K562 (cell line): ENCODE results near the gene ZNF428.

Source experiments
- CBX8 ChIP-seq: fragments of 200-600 bp; sonication (generic); IDR thresholded peaks from 2 replicates; pipeline ENCODE4 v1.6.1; 2012; ENCODE audit warnings: borderline replicate concordance, mixed run types, low read depth, mild to moderate bottlenecking, moderate library complexity, mixed read lengths, low read length, control low read depth, inconsistent platforms; ENCODE audit not compliant: poor library complexity, severe bottlenecking; ENCODE audit errors: extremely low read depth
- CTCF ChIP-seq, 3 experiments: IDR thresholded peaks in 2 of 3; conservative IDR thresholded peaks in 1 of 3; 2 replicates each; pipeline ENCODE4 v1.5.1; 2011 to 2012; ENCODE audit warnings: low read length in 3 of 3, mild to moderate bottlenecking in 3 of 3, control low read depth in 2 of 3, improper control_type of control experiment in 1 of 3, inconsistent platforms in 1 of 3, low read depth in 1 of 3, mixed read lengths in 1 of 3, moderate library complexity in 1 of 3; ENCODE audit not compliant: insufficient read depth in 2 of 3
- PATZ1 ChIP-seq: fragments of 250-450 bp; sonication (Bioruptor Pico); IDR thresholded peaks from 2 replicates; pipeline ENCODE4 v1.5.0; 2020; ENCODE audit warnings: mild to moderate bottlenecking, borderline replicate concordance
- RAD21 ChIP-seq, 2 experiments: fragments of 250-450 bp in 1 of 2; fragments of 450-650 bp in 1 of 2; sonication (Bioruptor Pico) in 1 of 2; formaldehyde crosslinking in 1 of 2; IDR thresholded peaks in 1 of 2; conservative IDR thresholded peaks in 1 of 2; 2 replicates each; pipeline versions ENCODE4 v1.4.0 to v1.8.0; 2020 to 2022; ENCODE audit warnings: mild to moderate bottlenecking in 2 of 2, moderate library complexity in 1 of 2
- SP1 ChIP-seq: sonication (generic); formaldehyde crosslinking; IDR thresholded peaks from 2 replicates; pipeline ENCODE4 v1.8.1; 2022; ENCODE audit warnings: mild to moderate bottlenecking, missing genetic modification reagents
- ZBTB49 ChIP-seq: sonication (generic); formaldehyde crosslinking; IDR thresholded peaks from 2 replicates; pipeline ENCODE4 v1.8.0; 2022; ENCODE audit warnings: missing genetic modification reagents, mild to moderate bottlenecking, borderline replicate concordance
- ZNF76 ChIP-seq: fragments of 250-450 bp; sonication (Bioruptor Pico); IDR thresholded peaks from 2 replicates; pipeline ENCODE4 v1.4.0; 2020; ENCODE audit warnings: mild to moderate bottlenecking, moderate library complexity, borderline replicate concordance

GRCh38 chr19:43575955-43576878 lies 43.2 kb downstream of the ZNF428 start:
- TF ChIP-seq ZNF76 (CRISPR knock-in tag) (no peak), PATZ1 (CRISPR knock-in tag) (no peak), RAD21 (CRISPR knock-in tag; conservative IDR thresholded peaks at IDR 0.05 in 1 of 2, IDR thresholded peaks at IDR 0.05 in 1 of 2) (no peak), SP1 (CRISPR knock-in tag) (no peak), CBX8 (no peak), ZBTB49 (no peak), CTCF (IDR thresholded peaks at IDR 0.05 in 2 of 3, conservative IDR thresholded peaks at IDR 0.05 in 1 of 3; ENCODE audit: insufficient read depth in 2 of 3, low read depth in 1 of 3, low read length in 3 of 3) (no peak)
